Measurements from ENCODE around the gene ANAPC15. TPM values are rescaled to one million over a fixed set of nuclear protein-coding genes. Genes with fewer than 3 reads are reported as not detected.

ANAPC15 gene
- total and polyA plus RNA-seq, 9 of the 15 experiments (the other 6 are each of a cell fraction or from before 2014, with no cell fraction given) = 53.0 to 254 (median 75.7) TPM

DNA sequence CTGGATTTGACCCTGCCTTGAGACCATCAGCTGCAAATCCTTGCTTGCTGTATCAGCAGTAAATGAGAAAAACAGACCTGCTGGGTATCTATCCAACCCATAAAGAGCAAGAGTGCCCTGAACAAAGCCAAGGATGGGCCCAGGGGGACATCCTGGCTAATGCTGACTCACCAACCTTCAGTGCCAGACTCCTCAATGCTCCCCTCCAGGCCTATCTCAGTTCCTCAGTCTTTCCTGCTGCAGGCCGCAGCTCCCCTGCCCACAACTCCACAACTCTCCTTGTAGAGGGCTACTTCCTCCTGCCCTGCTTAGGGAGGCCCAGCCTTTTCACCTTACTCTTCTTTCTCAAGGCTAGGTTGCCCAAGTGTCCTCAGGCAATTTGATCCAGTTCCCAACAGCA, 12.0 kb downstream of the ANAPC15 start (continued):
- no peak for TF ChIP-seq HNRNPLL (IDR thresholded peaks at IDR 0.05; ENCODE audit: low read depth, low read length, poor library complexity, severe bottlenecking)
- peak; percentile 62; the same call in 1 of the 2 replicates for TF ChIP-seq ZBTB7A (IDR thresholded peaks at IDR 0.05; ENCODE audit: borderline replicate concordance, control insufficient read depth, low read depth, low read length)
- TF ChIP-seq, protein P1, sequence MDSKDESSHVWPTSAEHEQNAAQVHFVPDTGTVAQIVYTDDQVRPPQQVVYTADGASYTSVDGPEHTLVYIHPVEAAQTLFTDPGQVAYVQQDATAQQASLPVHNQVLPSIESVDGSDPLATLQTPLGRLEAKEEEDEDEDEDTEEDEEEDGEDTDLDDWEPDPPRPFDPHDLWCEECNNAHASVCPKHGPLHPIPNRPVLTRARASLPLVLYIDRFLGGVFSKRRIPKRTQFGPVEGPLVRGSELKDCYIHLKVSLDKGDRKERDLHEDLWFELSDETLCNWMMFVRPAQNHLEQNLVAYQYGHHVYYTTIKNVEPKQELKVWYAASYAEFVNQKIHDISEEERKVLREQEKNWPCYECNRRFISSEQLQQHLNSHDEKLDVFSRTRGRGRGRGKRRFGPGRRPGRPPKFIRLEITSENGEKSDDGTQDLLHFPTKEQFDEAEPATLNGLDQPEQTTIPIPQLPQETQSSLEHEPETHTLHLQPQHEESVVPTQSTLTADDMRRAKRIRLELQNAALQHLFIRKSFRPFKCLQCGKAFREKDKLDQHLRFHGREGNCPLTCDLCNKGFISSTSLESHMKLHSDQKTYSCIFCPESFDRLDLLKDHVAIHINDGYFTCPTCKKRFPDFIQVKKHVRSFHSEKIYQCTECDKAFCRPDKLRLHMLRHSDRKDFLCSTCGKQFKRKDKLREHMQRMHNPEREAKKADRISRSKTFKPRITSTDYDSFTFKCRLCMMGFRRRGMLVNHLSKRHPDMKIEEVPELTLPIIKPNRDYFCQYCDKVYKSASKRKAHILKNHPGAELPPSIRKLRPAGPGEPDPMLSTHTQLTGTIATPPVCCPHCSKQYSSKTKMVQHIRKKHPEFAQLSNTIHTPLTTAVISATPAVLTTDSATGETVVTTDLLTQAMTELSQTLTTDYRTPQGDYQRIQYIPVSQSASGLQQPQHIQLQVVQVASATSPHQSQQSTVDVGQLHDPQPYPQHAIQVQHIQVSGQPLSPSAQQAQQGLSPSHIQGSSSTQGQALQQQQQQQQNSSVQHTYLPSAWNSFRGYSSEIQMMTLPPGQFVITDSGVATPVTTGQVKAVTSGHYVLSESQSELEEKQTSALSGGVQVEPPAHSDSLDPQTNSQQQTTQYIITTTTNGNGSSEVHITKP (IDR thresholded peaks at IDR 0.05; ENCODE audit: partially characterized antibody) = peak; percentile 28
- TF ChIP-seq SPI1 (IDR thresholded peaks at IDR 0.05; ENCODE audit: borderline replicate concordance, low read depth, low read length) = 0 out of 2 replicates have a peak, but pooled peaks have one; percentile 50
- TF ChIP-seq GATA2 (CRISPR knock-in tag; IDR thresholded peaks at IDR 0.05) = 0 out of 2 replicates have a peak, but pooled peaks have one; percentile 21
- TF ChIP-seq ARID1B (IDR thresholded peaks at IDR 0.05) = peak; percentile 48; the same call in 1 of the 2 replicates
- TF ChIP-seq, protein P2, sequence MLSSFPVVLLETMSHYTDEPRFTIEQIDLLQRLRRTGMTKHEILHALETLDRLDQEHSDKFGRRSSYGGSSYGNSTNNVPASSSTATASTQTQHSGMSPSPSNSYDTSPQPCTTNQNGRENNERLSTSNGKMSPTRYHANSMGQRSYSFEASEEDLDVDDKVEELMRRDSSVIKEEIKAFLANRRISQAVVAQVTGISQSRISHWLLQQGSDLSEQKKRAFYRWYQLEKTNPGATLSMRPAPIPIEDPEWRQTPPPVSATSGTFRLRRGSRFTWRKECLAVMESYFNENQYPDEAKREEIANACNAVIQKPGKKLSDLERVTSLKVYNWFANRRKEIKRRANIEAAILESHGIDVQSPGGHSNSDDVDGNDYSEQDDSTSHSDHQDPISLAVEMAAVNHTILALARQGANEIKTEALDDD (IDR thresholded peaks at IDR 0.05) = no peak
- no peak for TF ChIP-seq MYBL2 (IDR thresholded peaks at IDR 0.05; ENCODE audit: low read depth)
- no peak for TF ChIP-seq MYBL2 (CRISPR knock-in tag; IDR thresholded peaks at IDR 0.05; ENCODE audit: borderline replicate concordance)
- TF ChIP-seq, protein P3, sequence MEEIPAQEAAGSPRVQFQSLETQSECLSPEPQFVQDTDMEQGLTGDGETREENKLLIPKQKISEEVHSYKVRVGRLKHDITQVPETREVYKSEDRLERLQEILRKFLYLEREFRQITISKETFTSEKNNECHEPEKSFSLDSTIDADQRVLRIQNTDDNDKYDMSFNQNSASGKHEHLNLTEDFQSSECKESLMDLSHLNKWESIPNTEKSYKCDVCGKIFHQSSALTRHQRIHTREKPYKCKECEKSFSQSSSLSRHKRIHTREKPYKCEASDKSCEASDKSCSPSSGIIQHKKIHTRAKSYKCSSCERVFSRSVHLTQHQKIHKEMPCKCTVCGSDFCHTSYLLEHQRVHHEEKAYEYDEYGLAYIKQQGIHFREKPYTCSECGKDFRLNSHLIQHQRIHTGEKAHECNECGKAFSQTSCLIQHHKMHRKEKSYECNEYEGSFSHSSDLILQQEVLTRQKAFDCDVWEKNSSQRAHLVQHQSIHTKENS (CRISPR knock-in tag; IDR thresholded peaks at IDR 0.05) = no peak
- peak; percentile 53 for TF ChIP-seq CBFA2T3 (IDR thresholded peaks at IDR 0.05)
- TF ChIP-seq ZNF766 (CRISPR knock-in tag; conservative IDR thresholded peaks at IDR 0.05) = no peak
- 0 out of 2 replicates have a peak, but pooled peaks have one; percentile 28 for TF ChIP-seq CXXC5 (CRISPR knock-in tag; IDR thresholded peaks at IDR 0.05)
- TF ChIP-seq, protein P4, sequence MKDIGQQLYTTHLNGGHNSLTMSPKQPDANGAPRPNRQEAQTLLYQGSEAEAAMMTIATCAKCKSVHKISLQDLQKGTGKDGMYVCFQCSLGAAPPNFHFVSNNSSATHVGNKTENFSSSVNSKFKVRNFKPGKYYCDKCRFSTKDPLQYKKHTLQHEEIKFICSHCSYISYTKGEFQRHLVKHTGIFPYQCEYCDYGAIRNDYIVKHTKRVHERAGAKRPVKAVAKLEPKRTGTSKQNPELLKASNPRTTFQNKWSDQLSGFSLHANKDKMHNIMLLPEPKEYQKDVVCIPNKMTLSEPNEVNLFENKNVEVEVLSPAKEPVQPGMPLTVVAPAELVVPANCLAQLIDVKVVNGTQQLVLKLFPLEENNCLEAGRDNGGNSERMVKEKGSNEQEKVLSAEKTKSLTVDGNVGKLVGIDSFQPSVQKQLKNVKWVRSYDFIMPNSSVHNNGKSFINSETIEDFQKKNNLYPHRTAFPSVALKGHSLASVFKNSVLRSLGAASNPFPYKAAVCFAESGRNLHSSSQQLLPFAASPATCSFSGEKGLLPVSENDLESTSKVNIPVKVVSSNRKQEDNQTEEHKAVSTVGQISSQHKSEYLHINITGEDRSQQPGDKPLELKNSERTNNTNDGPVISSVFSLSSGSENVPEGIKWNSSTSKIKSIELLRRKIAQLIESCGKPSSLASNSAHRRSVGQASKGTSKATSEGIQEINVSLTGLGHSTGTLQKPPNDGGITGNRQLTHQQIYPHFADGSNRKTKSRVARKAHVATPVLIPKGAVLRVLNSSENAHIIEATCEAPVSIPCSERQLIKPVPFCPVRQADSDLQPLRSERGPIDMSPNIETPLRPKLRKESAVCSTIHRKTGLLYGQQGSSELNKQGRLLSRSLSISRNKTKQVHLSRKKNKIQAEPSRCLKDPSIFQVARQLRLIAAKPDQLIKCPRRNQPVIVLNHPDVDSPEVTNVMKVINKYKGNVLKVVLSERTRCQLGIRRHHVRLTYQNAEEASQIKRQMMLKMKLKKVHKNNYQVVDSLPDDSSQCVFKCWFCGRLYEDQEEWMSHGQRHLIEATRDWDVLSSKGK (CRISPR knock-in tag; IDR thresholded peaks at IDR 0.05) = no peak
- peak; percentile 81 for TF ChIP-seq C11orf30 (IDR thresholded peaks at IDR 0.05; ENCODE audit: low read depth)
- peak; percentile 72 for TF ChIP-seq ZNF134 (CRISPR knock-in tag; conservative IDR thresholded peaks at IDR 0.05)
- no peak for TF ChIP-seq ZNF311 (CRISPR knock-in tag; IDR thresholded peaks at IDR 0.05)
- no peak for TF ChIP-seq KLF13 (tag; IDR thresholded peaks at IDR 0.05; ENCODE audit: borderline replicate concordance, low read depth)
- no peak for TF ChIP-seq IFI16 (CRISPR knock-in tag; IDR thresholded peaks at IDR 0.05)
- 0 out of 2 replicates have a peak, but pooled peaks have one; percentile 24 for TF ChIP-seq SMARCA4 (IDR thresholded peaks at IDR 0.05)
